HG03342 (cell line): ENCODE measurements around the gene CD200R1.

Experiments used
- ATAC-seq: cut with Tn5 transposase; IDR thresholded peaks from one replicate; pipeline ENCODE4 v1.9.1; 2021; ENCODE audit warnings: mild to moderate bottlenecking, moderate library complexity; ENCODE audit not compliant: unreplicated experiment

The CD200R1 gene, protein sequence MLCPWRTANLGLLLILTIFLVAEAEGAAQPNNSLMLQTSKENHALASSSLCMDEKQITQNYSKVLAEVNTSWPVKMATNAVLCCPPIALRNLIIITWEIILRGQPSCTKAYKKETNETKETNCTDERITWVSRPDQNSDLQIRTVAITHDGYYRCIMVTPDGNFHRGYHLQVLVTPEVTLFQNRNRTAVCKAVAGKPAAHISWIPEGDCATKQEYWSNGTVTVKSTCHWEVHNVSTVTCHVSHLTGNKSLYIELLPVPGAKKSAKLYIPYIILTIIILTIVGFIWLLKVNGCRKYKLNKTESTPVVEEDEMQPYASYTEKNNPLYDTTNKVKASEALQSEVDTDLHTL

DNA sequence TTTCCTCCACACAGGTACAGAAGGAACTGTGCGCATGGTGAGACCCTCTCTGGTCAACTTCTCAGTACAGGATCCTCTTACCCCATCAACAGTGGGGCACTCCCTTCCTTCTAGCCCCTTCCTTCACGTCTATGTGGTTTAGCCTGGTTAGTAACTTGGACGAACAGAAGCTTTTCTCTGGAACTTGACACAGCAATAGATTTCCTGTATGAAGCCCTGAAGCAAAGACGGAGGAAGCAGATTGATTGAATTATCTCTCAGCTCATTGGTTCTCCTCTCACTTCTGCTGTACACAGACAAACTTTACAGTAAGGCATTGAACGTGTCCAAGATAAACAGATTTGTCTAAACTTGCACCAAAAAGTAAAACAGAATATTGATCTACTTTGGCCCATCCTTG lies at the start of gene CD200R1:
Gene CD200R1 (minus strand): TSS at position 210 of the 400 bp plus-strand sequence. CDS start 246 bp downstream, outside the sequence.
- no peak for ATAC-seq

DNA sequence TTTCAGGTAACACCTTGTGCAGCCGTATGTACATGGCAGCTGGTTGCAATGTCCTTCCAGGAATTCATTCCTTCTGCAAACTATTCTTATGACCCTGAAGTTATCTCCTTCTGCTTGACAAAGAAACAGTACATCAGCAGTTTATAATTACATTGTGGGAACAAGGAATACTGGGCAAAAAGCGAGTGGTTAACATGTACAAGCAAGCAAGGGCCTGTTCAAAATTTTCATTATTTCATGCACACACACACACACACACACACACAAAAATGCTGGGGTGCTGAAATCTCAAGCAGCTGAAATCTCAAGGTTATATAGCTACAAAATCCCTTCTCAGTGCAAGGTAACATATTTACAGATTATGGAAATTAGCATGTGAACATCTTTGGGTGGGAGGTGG lies 46.6 kb upstream of the CD200R1 start:
- no peak for ATAC-seq

DNA sequence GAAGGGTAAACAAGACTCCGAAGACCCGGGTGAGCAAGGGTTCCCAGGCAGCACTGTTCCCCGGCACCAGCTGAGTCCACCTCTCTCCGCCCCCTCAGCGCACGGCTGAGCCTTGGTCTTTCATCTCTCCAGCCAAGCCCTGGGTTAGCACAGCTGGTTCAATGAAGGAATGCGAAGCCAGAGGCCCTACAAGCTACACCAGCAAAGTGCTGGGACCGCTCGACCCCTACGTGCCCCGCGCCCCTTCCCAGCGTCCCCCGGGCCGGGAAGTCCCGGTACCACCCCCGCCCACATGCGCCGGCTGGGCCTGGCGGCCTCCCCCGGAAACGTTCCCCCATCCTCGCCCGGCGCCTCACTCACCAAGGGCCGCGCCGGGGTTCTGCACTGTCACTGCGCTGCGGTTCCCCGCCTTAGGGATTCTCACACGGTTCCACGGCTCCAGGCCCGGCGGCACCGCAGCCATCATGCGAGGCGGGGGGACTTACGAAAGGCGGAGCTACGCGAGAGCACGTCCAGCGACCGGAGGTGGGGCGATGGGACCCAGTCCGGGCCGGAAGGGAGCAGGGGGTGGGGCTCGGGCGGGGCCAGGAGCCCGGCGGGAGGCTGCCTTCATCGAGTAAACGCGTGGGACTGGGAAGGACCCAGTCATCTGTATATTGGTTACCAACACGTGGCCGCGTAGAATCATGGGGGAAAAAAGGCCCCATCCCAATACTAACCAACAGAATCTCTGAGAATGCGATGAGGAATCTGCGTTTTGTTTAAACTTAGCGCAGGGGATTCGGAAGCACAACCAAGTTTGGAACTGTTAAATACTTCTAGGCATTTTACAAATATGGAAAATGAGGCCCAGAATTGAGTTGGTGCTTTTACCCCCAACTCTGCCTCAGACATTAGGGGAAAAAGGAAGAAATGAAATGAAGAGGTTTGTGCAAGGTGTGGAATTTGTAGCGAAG lies 44.6 kb upstream of the CD200R1 start:
- peak; percentile 86 for ATAC-seq

DNA sequence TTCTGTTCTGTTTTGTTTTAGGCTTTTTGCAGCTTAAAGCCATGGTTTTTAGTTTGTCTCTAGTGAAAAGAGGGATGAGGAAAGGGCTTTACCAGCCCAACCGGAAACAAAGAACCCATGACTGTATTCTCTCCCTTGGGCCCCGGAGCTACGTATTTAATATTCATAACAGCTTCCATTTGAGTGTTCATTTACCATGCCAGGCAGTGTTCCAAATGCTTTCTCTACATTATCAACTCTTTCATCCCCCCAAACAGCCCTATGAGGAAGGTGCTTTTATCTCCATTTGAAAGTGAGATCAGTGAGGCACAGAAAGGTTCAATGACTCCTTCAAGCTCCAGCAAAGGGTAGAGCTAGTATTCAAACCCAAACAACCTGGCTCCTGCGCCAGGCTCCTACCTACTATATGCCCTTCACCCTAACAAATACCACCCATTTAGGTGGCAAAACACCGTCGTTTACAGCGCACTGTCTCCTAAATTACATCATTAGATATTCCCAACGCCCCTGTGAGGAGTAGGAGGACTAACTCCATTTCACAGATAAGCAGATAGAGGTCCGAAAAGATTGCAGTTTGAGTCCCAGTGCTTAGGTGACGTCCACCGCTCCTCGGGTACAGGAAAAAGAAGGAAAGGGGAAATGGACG lies 43.8 kb upstream of the CD200R1 start:
- ATAC-seq = peak; percentile 2

DNA sequence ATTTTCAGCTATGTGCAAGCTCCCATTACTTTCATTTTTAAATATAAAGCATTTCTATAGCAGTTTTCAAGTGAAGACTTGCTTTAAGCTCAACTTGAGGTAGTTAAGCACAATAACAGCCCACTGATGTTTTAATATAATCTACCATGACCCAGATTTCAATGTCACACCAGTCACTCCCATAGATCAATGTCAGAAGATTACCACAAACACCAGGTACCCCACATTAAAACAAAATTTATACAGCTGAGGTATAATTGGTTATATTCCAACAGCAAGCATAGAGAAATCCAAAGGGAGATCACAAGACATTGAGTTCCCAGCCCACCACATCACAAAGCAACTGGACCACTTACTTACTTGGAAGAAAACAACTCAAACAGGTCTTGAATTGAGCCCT lies 38.7 kb upstream of the CD200R1 start:
- no peak for ATAC-seq

DNA sequence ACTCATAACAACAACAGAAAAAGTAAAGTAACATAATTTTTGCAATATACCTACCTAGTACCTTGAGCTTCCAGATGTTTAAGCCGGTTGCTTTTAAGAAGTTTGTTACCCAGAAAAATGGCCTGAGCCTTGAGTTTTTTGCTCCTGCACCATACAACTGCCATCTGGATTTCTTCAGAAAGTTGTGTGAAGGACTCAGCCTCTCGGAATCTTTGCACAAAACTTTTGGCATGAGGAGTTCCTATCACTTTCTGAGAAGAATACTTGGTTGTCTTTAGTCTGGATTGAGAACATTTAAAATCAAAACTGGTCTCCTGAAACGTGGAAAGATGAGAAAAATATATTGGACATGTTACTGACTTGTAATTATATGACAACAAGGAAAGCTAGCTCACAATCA lies 33.2 kb upstream of the CD200R1 start:
- ATAC-seq = no peak

DNA sequence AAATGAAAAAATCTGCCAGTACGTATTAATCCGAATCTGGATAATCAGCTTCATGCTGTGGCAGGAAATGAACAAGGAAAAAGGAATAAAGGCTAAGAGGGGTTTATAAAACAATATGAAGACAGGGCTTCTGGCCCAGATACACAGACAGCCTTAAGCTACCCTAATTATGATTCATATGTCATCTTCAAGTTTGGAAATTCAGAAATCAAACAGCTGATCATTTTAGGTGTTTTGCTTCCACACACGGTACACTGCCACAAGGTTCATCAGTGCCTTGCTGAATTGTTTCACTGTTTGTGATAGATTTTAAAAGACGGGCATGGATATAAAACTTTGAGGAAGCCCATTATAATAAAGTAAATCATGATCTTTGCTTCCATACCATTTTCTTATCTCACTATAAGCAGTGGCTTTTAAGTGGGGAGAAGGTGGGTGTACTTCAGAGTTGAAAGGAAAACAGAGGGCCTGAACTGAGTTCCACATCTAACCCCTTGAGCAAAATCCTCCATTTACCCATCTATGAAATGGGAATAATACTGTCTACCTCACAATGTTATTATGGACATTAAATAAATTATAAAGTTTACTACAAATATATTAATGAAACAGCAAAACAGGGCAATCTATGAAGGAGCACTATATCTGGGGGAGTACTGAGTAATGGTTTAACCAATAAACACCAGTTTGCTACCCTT lies 31.6 kb upstream of the CD200R1 start:
- no peak for ATAC-seq

DNA sequence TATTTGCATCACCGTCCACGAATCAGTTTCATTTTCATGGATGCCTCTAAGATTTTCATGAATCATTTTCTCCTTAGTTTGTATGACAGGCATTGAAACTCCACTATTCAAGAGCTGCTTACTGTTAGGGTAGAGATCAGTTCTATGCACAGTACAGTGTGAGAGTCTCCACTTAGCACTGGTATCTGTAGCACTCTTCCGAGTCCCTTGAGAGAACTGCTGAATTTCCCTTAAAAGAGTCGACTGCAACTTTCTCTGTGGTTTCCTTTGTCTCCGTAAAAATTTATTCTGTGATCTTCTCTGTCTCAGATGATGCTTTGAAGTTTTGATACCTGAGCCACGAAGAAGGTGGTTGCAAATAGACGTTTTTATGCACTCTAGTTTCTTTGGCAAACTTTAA lies 30.7 kb upstream of the CD200R1 start:
- ATAC-seq = no peak

DNA sequence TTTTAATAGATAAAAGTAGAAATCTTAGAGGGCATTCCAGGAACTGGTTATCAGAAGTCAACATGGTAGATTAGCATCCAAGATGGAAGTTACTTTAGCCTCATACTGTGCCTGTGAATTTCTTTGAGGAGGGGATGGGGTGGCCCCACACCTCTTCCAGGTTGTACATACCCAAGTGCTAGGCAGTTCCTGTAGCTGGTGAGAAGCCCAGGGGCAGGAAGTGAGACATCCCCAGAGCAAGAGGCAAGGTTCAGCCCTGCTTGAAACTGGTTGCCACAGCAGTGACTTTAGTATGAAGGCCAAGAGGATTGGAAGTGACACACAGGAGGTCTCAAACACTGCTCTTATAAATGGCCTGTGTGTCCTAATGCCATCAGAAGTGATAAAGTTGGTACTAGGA lies 27.8 kb upstream of the CD200R1 start:
- no peak for ATAC-seq

DNA sequence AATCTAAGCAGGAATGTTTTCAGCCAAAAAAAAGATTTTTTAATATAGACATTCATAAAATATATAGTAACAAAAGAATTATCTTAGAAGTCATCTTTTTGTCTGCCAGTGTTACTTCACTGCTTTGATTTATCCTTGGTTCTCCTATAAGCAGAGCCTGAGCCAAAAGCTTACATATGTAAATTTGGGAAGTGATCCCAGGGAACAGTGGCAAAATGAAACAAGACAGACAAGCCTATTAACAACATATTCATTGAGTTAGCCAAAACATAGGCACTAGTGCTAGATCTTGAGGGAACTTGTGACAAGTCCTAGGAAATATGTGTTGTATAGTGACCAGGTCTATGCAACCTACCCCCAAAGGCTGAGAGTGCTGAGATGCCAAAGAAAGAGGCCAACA lies 27.1 kb upstream of the CD200R1 start:
- no peak for ATAC-seq

DNA sequence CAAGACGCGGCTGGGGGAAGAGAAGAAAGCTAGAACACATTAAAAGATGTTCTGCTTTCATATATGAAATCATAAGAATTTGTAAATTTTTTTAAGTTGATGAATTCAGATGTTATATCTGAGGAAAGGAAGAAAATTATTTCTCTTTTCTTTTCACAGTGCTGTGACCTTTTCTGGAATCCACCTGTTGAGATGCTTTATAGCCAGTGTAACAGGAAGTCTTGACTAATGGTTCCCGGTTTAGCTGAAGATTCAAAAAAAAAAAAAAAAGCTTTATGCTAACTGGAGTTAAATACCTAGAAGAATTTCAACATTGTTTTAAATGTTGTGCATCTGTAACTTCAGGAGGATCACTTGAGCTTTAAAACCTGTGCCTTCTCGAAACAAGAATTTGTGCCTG lies 25.8 kb upstream of the CD200R1 start:
- no peak for ATAC-seq

DNA sequence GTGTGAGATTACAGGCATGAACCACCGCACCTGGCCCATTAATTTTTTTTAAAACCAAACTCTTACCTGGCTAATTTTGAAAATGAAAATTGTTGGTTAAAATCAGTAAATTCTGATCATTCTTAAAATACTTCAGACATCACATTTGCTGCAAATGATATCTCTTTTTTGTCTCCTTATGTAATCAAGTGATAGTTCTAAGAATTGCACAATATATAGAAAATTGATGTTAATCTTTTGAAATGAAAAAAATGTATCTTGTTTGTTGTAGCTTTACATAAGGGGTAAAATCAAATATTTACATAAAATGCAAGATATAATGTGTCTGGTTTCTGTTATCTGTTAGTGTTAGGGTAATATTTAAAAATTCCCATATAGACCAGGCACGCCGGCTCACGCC lies 20.9 kb upstream of the CD200R1 start:
- no peak for ATAC-seq

DNA sequence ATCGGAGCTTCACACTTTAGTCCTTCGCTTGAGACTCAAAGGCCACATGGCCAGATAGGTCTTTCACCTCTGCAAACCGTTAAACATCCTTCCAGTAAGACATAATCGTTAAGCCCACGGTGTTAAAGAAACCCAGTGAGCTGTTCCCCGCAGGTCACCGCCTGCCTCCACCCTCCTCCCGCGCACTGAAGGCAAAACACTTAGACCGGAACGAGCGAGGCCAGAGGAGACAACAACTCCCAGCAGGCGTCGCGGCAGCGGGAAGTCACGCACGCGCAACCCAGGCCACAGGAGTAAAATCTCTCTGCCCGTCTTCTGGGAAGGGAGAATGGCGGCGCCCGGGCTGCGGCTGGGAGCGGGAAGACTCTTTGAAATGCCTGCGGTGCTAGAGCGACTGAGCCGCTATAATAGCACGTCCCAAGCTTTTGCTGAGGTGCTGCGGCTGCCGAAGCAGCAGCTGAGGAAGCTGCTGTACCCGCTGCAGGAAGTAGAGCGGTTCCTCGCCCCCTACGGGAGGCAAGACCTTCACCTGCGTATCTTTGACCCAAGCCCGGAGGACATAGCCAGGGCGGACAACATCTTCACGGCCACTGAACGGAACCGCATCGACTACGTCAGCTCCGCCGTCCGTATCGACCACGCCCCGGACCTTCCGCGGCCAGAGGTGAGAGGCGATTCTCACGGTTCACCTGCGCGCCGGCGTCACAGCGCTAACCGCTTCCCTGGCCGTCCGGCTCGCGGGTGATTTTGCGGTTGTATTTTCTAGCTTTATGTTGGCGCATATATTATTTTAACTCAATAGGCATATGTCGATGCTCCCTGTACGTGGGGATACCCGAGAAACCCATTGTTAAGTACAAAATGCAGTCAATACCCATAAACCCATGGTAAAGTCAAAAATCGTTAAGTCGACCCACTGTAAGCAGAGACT lies 16.0 kb upstream of the CD200R1 start, which contains the start of gene GTPBP8:
Gene GTPBP8 (plus strand): TSS at position 313 of the 931 bp plus-strand sequence. CDS start 16 bp downstream, at position 329.
- ATAC-seq = peak; percentile 92

DNA sequence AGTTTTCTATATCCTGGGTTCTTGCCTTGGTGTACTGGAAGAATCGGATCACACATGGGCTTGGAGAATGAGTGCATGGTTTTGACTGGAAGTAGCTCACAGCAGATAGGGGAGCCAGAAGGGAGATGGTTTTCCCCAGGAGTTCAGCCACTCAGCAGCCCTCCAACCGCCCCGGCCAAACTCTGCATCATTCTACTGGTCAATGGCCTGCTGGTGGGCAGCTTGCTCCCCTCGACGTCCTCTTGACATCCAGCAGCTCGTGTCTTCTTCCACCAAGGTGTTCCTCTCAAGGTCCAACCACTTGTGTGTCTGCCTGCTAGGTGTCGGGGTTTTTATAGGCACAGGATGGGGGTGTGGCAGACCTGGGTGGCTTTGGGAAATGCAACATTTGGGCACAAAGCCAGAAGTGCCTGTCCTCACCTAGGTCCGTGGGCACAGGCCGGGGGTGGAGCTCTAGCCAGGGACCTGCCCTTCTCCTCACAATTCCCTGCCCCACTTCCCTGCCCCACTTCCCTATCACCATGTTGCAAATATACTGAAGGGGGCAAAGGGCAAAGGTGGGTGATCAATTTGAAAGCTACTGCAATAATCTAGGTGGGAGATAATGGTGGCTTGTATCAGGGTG lies 12.9 kb upstream of the CD200R1 start:
- no peak for ATAC-seq

DNA sequence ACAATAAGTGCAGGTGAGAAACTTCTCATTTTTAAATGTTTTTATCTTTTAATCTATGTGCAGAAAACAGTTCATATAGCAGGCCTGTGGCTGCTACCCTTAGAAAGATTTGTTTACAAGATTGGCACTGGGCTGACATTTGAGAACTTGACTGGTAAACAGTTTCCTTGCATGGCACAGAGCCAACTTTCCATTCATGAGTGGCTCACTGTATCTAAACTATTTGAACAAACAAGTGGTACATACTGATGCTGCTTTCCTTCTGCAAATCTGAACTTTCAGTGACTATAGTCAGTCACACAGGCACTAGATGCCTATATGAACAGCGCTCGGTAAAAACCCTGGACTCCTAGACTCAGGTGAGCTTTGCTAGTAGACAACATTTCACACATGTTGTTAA lies 9.6 kb upstream of the CD200R1 start:
- ATAC-seq = no peak

DNA sequence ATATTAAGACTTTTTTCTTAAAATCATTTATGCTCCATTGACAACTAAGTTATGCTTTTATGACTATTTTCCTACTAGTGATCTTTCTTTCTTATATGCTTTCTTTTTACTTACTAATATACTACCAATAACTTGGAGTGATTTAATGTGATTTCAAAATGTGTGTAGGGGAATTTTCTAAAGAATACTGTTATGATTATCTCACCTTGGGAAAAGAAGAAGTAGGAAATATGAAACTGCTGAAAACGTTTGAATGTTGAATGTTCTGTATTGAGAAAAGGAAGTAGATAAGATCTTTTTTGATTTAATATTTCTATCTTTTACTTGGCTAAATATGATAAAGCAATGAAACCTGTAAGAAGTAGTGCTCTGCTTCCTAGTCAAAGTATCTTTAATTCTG lies 7.8 kb upstream of the CD200R1 start:
- ATAC-seq = no peak

DNA sequence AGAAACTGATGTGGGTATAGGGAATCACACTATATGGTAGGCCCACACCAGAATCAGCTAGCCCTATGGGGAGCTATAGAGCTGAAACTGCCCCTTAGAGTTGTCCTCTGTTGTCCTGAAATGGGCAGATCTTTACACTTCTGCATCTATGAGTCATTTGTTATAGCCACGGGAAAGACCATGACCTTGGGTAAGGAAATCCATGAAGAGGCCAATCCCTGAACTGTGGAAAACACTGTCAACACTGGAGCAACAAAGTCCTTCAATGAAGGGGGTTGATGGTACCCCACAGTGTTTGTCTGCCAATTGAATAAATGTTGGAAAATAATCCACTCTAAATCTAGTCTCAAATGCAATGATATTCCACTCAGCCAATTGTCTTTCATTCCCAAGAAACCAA lies 5.2 kb upstream of the CD200R1 start:
- no peak for ATAC-seq

DNA sequence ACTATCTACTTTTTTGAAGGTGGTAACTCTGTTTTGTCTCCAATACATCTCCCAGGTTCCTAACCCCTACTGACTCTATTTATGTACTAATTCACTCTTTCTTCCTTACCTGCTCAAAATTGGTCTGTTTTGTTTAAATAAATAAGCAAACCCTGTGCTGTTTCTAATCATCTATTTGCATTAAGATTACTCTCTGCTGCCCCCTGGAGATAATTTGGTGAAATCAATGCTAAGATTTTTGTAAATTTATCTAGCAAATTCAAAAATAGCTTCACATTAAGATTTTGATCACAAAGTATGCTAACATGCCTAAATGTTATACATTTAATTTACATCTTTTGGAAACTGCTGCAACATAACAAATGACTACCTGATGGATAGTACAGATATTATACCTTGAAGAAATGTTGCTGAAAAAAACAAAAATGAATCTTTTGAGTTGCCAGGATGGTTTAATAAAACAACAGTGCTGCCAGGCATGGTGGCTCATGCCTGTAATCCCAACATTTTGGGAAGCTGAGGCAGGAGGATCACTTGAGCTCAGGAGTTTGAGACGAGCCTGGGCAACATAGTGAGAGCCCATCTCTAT lies 4.4 kb upstream of the CD200R1 start:
- no peak for ATAC-seq

DNA sequence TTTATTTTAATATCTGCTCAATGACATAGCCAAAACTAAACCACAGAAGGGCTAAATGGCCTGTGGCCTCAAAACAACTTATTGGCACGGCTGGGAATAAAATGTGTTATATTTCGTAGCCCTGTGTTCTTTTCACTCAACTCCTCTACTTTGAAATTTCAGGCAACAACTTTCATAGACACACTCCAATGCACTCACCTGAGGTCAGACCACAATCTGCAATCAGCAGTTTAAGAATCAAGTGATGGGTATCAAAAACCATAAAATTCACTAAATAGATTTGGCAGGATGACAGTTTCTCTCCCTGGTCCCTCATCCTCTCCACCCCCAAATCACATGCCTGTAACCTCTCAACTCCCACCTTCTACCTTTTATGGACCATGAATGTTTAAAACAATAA lies 2.0 kb upstream of the CD200R1 start:
- ATAC-seq = no peak
